PC-3 (cell line): ENCODE data around the gene CACNG8. TPM values are rescaled to one million over a fixed set of nuclear protein-coding genes. Genes with fewer than 3 reads are reported as not detected.
A peak's percentile ranks its signal among the peaks of the same experiment; 100 is the strongest.

ENCODE experiments used
- ATAC-seq: fragments of 200-7000 bp; cut with Tn5 transposase; 2 replicates; pipeline ENCODE4 v1.9.1; 2020; ENCODE audit warnings: mild to moderate bottlenecking, moderate library complexity
- BruUV-seq: library from RNA; stranded (reverse); fragments of 400-500 nt; replicated peaks from 2 replicates; lab custom pipeline; 2021; lab: Mats Ljungman, UMichigan
- CTCF ChIA-PET: fragments of 300-600 bp; sonication (Branson Sonifier 250); formaldehyde crosslinking; loops from one replicate; lab custom pipeline; 2022; ENCODE audit warnings: antibody characterized with exemption; lab: Charles Lee
- POLR2A ChIA-PET: fragments of 300-600 bp; sonication (Branson Sonifier 250); formaldehyde crosslinking; loops from one replicate; lab custom pipeline; 2022; ENCODE audit warnings: antibody characterized with exemption; ENCODE audit not compliant: unreplicated experiment; lab: Charles Lee
- DNase-seq: peaks from one replicate; pipeline ENCODE4 v3.0.0-alpha.2; 2015
- H2AFZ ChIP-seq: fragments of 300-600 bp; sonication (generic); 2 replicates; pipeline ENCODE4 v1.6.0; 2016; ENCODE audit warnings: antibody characterized with exemption, low read length
- H3F3A ChIP-seq: fragments of 300-600 bp; sonication (generic); one replicate; pipeline ENCODE4 v1.6.0; 2017; ENCODE audit warnings: antibody characterized with exemption, low read length, control low read depth, mild to moderate bottlenecking; ENCODE audit not compliant: unreplicated experiment
- H3K27ac ChIP-seq: fragments of 300-600 bp; sonication (generic); 2 replicates; pipeline ENCODE4 v1.5.1; 2016; ENCODE audit warnings: mild to moderate bottlenecking, low read length
- H3K27me3 ChIP-seq: fragments of 300-600 bp; sonication (generic); 2 replicates; pipeline ENCODE4 v1.6.1; 2016; ENCODE audit warnings: low read length, mixed read lengths
- H3K36me3 ChIP-seq: fragments of 300-600 bp; sonication (generic); 2 replicates; pipeline ENCODE4 v1.6.1; 2016; ENCODE audit warnings: low read depth, mixed run types, low read length, mixed read lengths
- H3K4me1 ChIP-seq: fragments of 300-600 bp; sonication (generic); 2 replicates; pipeline ENCODE4 v1.5.1; 2016; ENCODE audit warnings: low read length; ENCODE audit not compliant: insufficient read depth
- H3K4me2 ChIP-seq: fragments of 300-600 bp; sonication (generic); 2 replicates; pipeline ENCODE4 v1.6.0; 2016; ENCODE audit warnings: low read length
- H3K4me3 ChIP-seq: fragments of 300-600 bp; sonication (generic); 2 replicates; pipeline ENCODE4 v1.5.1; 2016; ENCODE audit warnings: mild to moderate bottlenecking, low read length, mixed read lengths
- H3K79me2 ChIP-seq: fragments of 300-600 bp; sonication (generic); 2 replicates; pipeline ENCODE4 v1.6.1; 2017; ENCODE audit warnings: low read length, mixed read lengths
- H3K9ac ChIP-seq: fragments of 300-600 bp; sonication (generic); 2 replicates; pipeline ENCODE4 v1.6.0; 2016; ENCODE audit warnings: mild to moderate bottlenecking, low read length
- H3K9me2 ChIP-seq: fragments of 300-600 bp; sonication (generic); replicated peaks from 2 replicates; pipeline ENCODE4 v1.6.1; 2016; ENCODE audit warnings: mixed run types, low read length, mixed read lengths
- H3K9me3 ChIP-seq: fragments of 300-600 bp; sonication (generic); 2 replicates; pipeline ENCODE4 v1.6.1; 2016; ENCODE audit warnings: low read length, mixed read lengths
- H4K20me1 ChIP-seq: fragments of 300-600 bp; sonication (generic); 2 replicates; pipeline ENCODE4 v1.6.1; 2016; ENCODE audit warnings: low read length, mixed read lengths
- EZH2 ChIP-seq: fragments of 300-600 bp; sonication (generic); IDR thresholded peaks from one replicate; pipeline ENCODE4 v1.6.1; 2017; ENCODE audit warnings: antibody characterized with exemption, mild to moderate bottlenecking, low read length; ENCODE audit not compliant: unreplicated experiment
- EZH2phosphoT487 ChIP-seq: fragments of 300-600 bp; sonication (generic); IDR thresholded peaks from 2 replicates; pipeline ENCODE4 v1.6.1; 2018; ENCODE audit warnings: mild to moderate bottlenecking, antibody characterized with exemption, low read length, borderline replicate concordance
- intact Hi-C: fragments of 100-400 bp; cut with micrococcal nuclease; formaldehyde crosslinking; loops from 2 replicates; pipeline ENCODE4 v1.9.0; 2023
- total RNA-seq: library from RNA; depleted of rRNA; stranded (reverse); fragments of >200 nt; gene quantifications from 2 replicates; pipeline ENCODE4 v1.2.3, GENCODE V29; 2014
- TF ChIP-seq, protein P1 (sequence below): fragments of 300-600 bp; sonication (generic); conservative IDR thresholded peaks from 2 replicates; pipeline ENCODE4 v1.5.1; 2017; ENCODE audit warnings: antibody characterized with exemption, low read depth, mild to moderate bottlenecking, low read length

The CACNG8 gene
- total RNA-seq, 1 experiment from 2014 or later = 0.15 TPM

DNA sequence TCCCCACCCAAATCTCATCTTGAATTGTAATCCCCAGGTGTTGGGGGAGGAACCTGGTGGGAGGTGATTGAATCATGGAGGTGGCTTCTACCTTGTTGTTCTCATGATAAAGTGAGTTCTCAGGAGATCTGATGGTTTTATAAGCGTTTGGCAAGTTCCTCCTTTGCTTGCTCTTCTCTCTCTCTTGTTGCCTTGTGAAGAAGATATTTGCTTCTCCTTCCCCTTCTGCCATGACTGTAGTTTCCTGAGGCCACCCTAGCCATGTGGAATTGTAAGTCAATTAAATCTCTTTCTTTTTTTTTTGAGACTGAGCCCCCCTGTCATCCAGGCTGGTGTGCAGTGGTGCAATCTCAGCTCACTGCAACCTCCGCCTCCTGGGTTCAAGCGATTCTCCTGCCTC lies 66.6 kb downstream of the CACNG8 start:
- no peaks in the 10 kb centered on the region for H3K79me2 ChIP-seq
- no peak overlapping the region for H2AFZ ChIP-seq
- ChIA-PET CTCF (interaction anchor here (0.5 to 1.3 kb wide), 14 partner anchors 24 to 236 kb away, joined by 3 to 26 read pairs (median 6); partner anchors contain the start of genes CACNG6, MYADM and PRKCG), POLR2A (no interaction called here)
- H3K9me3 ChIP-seq = no peaks in the 10 kb centered on the region
- H3K4me2 ChIP-seq = no peak overlapping the region
- no peaks in the 10 kb centered on the region for H3K9me2 ChIP-seq
- H3K4me1 ChIP-seq = peaks cover 23% of the 10 kb centered on the region
- H3F3A ChIP-seq = no peaks in the 10 kb centered on the region
- intact Hi-C loops = no loop called here
- no peaks in the 10 kb centered on the region for H4K20me1 ChIP-seq
- no peak for ATAC-seq
- no peaks in the 10 kb centered on the region for H3K36me3 ChIP-seq
- H3K27me3 ChIP-seq = no peaks in the 10 kb centered on the region
- no peak for TF ChIP-seq EZH2phosphoT487
- no TSS peak for BruUV-seq
- no peak for DNase-seq
- H3K4me3 ChIP-seq = no peak overlapping the region
- H3K27ac ChIP-seq = no peak overlapping the region
- H3K9ac ChIP-seq = no peak overlapping the region

DNA sequence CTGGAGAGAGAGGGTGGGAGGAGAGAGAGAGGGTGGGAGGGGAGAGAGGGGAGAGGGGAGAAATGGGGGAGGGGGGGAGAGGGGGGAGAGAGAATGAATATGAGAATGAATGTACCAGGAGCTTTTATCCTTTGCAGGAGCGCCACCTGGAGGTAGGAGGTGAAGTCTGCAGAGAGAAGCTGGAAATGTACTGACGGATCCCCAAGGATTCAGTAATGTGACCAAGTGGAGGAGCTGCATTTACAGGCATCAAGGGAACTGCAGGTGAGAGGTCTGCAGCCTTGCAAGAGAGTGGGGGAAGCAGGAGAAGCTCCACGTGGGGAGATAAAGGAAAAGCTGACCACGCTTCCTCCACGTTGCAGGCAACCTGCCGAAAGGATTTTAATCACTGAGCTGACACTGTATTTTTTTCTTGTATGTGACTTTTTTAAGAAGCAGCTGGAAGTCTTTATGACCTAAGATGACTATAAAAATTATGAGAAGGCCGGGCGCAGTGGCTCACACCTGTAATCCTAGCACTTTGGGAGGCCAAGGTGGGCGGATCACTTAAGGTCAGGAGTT lies 67.3 kb downstream of the CACNG8 start:
- Histone ChIP-seq H3K27ac (no peak overlapping the region), H3K9me2 (no peaks in the 10 kb centered on the region), H3K4me1 (peaks cover 21% of the 10 kb centered on the region), H3K4me2 (peak overlapping the region; percentile 79), H3F3A (no peaks in the 10 kb centered on the region), H3K27me3 (no peaks in the 10 kb centered on the region), H4K20me1 (no peaks in the 10 kb centered on the region), H3K79me2 (no peaks in the 10 kb centered on the region), H3K4me3 (no peak overlapping the region), H2AFZ (peak overlapping the region; percentile 25; the same call in 1 of the 2 replicates), H3K9me3 (no peaks in the 10 kb centered on the region), H3K36me3 (no peaks in the 10 kb centered on the region), H3K9ac (no peak overlapping the region)
- TF ChIP-seq, protein P1, sequence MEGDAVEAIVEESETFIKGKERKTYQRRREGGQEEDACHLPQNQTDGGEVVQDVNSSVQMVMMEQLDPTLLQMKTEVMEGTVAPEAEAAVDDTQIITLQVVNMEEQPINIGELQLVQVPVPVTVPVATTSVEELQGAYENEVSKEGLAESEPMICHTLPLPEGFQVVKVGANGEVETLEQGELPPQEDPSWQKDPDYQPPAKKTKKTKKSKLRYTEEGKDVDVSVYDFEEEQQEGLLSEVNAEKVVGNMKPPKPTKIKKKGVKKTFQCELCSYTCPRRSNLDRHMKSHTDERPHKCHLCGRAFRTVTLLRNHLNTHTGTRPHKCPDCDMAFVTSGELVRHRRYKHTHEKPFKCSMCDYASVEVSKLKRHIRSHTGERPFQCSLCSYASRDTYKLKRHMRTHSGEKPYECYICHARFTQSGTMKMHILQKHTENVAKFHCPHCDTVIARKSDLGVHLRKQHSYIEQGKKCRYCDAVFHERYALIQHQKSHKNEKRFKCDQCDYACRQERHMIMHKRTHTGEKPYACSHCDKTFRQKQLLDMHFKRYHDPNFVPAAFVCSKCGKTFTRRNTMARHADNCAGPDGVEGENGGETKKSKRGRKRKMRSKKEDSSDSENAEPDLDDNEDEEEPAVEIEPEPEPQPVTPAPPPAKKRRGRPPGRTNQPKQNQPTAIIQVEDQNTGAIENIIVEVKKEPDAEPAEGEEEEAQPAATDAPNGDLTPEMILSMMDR = peak; percentile 80
- no peak for TF ChIP-seq EZH2
- BruUV-seq = no TSS peak
- intact Hi-C loops = loop anchor here (1.0 to 2.0 kb wide), 2 partner anchors 49 to 188 kb away; no protein-coding TSS in a partner anchor
- ATAC-seq = peak; percentile 79
- CTCF ChIA-PET = interaction anchor here (0.5 to 1.3 kb wide), 29 partner anchors 8 to 835 kb away, joined by 3 to 26 read pairs (median 6); partner anchors contain the start of genes CACNG6, MYADM and PRKCG
- DNase-seq = peak; percentile 94
- POLR2A ChIA-PET = interaction anchor here (0.5 to 0.8 kb wide), 3 partner anchors 50 to 164 kb away, joined by 3 to 8 read pairs (median 8); no protein-coding TSS in a partner anchor

DNA sequence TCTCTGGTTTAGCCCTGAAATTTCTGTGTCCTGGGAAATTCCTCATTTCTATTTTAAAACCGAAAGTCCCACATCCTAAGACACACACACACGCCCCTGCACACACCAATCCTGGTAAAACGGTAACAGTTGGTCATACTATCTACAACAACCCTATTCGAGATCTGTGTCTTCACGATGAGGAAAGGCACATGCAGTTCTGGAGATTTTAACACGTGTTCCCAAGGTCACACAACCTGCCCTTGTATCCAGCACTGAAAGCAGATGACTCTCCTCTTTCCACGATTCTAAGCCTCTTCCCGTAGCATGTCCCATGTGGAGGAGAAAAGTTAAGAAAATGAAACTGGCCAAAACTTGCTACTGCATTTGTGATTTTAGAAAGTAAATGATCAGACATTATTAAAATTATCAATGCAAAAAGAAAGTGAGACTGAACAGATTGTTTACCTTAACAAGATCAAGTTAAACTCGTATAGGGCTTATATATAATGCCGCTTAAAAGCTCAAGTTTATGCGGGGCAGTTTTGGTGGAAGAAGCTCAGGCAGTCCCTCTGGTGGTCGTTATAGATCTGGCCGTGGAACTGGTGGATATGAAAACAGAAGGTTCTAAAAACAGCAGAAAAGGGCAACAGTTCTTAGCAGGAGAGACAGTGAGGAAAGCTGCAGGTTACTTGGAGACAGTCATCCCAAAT lies 68.3 kb downstream of the CACNG8 start:
- intact Hi-C loops = loop anchor here (1.0 to 2.0 kb wide), 4 partner anchors 50 to 238 kb away; no protein-coding TSS in a partner anchor
- H3F3A ChIP-seq = peaks cover 3% of the 10 kb centered on the region
- 0 out of 2 replicates have a peak overlapping the region, but pooled peaks have one; percentile 0 for H3K27ac ChIP-seq
- H3K36me3 ChIP-seq = no peaks in the 10 kb centered on the region
- no peaks in the 10 kb centered on the region for H3K9me3 ChIP-seq
- H3K9ac ChIP-seq = peak overlapping the region; percentile 8; the same call in 1 of the 2 replicates
- peak overlapping the region; percentile 79 for H3K4me2 ChIP-seq
- H3K27me3 ChIP-seq = no peaks in the 10 kb centered on the region
- TF ChIP-seq EZH2 (no peak), EZH2phosphoT487 (no peak)
- TF ChIP-seq, protein P1 = peak; percentile 90
- ATAC-seq = peak; percentile 42
- no TSS peak for BruUV-seq
- POLR2A ChIA-PET = interaction anchor here (0.6 kb wide), 1 partner anchor 65 kb away, joined by 3 read pairs; no protein-coding TSS in a partner anchor
- peak overlapping the region; percentile 62 for H3K4me3 ChIP-seq
- H3K9me2 ChIP-seq = no peaks in the 10 kb centered on the region
- H4K20me1 ChIP-seq = no peaks in the 10 kb centered on the region
- DNase-seq = peak; percentile 72
- H3K4me1 ChIP-seq = peaks cover 31% of the 10 kb centered on the region
- H2AFZ ChIP-seq = peak overlapping the region; percentile 79
- CTCF ChIA-PET = interaction anchor here (0.5 to 1.3 kb wide), 7 partner anchors 29 to 238 kb away, joined by 3 to 8 read pairs (median 4); partner anchors contain the start of gene CNOT3
- H3K79me2 ChIP-seq = no peaks in the 10 kb centered on the region
